HG03103 (cell line): ENCODE data around the gene STEAP2.

Experiments
- ATAC-seq: cut with Tn5 transposase; IDR thresholded peaks from one replicate; pipeline ENCODE4 v1.9.1; 2021; ENCODE audit warnings: low read depth; ENCODE audit not compliant: unreplicated experiment

Gene STEAP2

GRCh38 chr7:90267263-90267858 is 55.8 kb downstream of the STEAP2 start:
- no peak for ATAC-seq

- no peak for ATAC-seq
Observed at GRCh38 chr7:90269163-90269562, 57.6 kb downstream of the STEAP2 start.

GRCh38 chr7:90270431-90271178 is 59.1 kb downstream of the STEAP2 start:
- ATAC-seq = no peak

- no peak for ATAC-seq
Observed at GRCh38 chr7:90271753-90272152, 60.2 kb downstream of the STEAP2 start.

GRCh38 chr7:90272242-90272641 is 60.7 kb downstream of the STEAP2 start:
- ATAC-seq = no peak

- no peak for ATAC-seq
Observed at GRCh38 chr7:90274161-90274560, 62.6 kb downstream of the STEAP2 start.

- no peak for ATAC-seq
Observed at GRCh38 chr7:90276033-90276728, 64.6 kb downstream of the STEAP2 start.
